Activated CD4-positive, alpha-beta T cell treated with anti-CD3 and anti-CD28 coated beads, Interleukin-2, Interleukin-6, amounts not matched to agents 100 ng/mL and 50 ng/mL, durations not matched to agents 16 hours and 8 hours (primary cell): ENCODE results near the gene DGKG.

Source experiments
- DNase-seq: peaks from one replicate; pipeline ENCODE4 v3.0.0-alpha.2; 2020

Gene DGKG

GRCh38 chr3:186317478-186317877 lies 44.6 kb downstream of the DGKG start:
- no peak for DNase-seq

GRCh38 chr3:186316666-186317260 lies 45.3 kb downstream of the DGKG start:
- DNase-seq, result no peak

GRCh38 chr3:186315581-186316354 lies 46.3 kb downstream of the DGKG start:
- no peak for DNase-seq

GRCh38 chr3:186314896-186315295 lies 47.1 kb downstream of the DGKG start:
- no peak for DNase-seq

- no peak for DNase-seq
Observed at GRCh38 chr3:186311441-186311840, 50.6 kb downstream of the DGKG start.

GRCh38 chr3:186308549-186308948 lies 53.5 kb downstream of the DGKG start:
- no peak for DNase-seq

GRCh38 chr3:186307594-186308221 lies 54.3 kb downstream of the DGKG start:
- peak; percentile 20 for DNase-seq

GRCh38 chr3:186305286-186305685 lies 56.7 kb downstream of the DGKG start:
- DNase-seq, result no peak

- no peak for DNase-seq
Observed at GRCh38 chr3:186303965-186304364, 58.1 kb downstream of the DGKG start.

GRCh38 chr3:186299327-186299726 lies 62.7 kb downstream of the DGKG start:
- DNase-seq, result no peak

GRCh38 chr3:186298876-186299275 lies 63.2 kb downstream of the DGKG start:
- no peak for DNase-seq

- no peak for DNase-seq
Observed at GRCh38 chr3:186290796-186291195, 71.2 kb downstream of the DGKG start.

- no peak for DNase-seq
Observed at GRCh38 chr3:186287711-186288110, 74.3 kb downstream of the DGKG start.

GRCh38 chr3:186286114-186286513 lies 75.9 kb downstream of the DGKG start:
- no peak for DNase-seq

- no peak for DNase-seq
Observed at GRCh38 chr3:186284661-186285060, 77.4 kb downstream of the DGKG start.

GRCh38 chr3:186284349-186284652 lies 77.7 kb downstream of the DGKG start:
- no peak for DNase-seq

GRCh38 chr3:186283651-186284348 lies 78.2 kb downstream of the DGKG start:
- DNase-seq, result no peak

- no peak for DNase-seq
Observed at GRCh38 chr3:186283096-186283495, 78.9 kb downstream of the DGKG start.

- no peak for DNase-seq
Observed at GRCh38 chr3:186281176-186281575, 80.9 kb downstream of the DGKG start.

GRCh38 chr3:186280737-186281136 lies 81.3 kb downstream of the DGKG start:
- no peak for DNase-seq

- DNase-seq, result no peak
Observed at GRCh38 chr3:186277268-186277909, 84.6 kb downstream of the DGKG start.

GRCh38 chr3:186275436-186275835 lies 86.6 kb downstream of the DGKG start:
- DNase-seq, result no peak

GRCh38 chr3:186273586-186273985 lies 88.4 kb downstream of the DGKG start:
- no peak for DNase-seq
